K562 (cell line): Measurements from ENCODE around the gene MPC1. TPM values are rescaled to one million over a fixed set of nuclear protein-coding genes. Genes with fewer than 3 reads are reported as not detected.

ENCODE experiments used
- ARID3B ChIP-seq: fragments of 250-450 bp; sonication (Bioruptor Pico); IDR thresholded peaks from 2 replicates; pipeline ENCODE4 v1.4.0; 2020; ENCODE audit warnings: borderline replicate concordance
- CBX1 ChIP-seq: sonication (generic); IDR thresholded peaks from 2 replicates; pipeline ENCODE4 v1.6.1; 2016; ENCODE audit warnings: antibody characterized with exemption, low read depth, mild to moderate bottlenecking
- CBX3 ChIP-seq, 2 experiments: IDR thresholded peaks; 1 replicate in 1 of 2; 2 replicates in 1 of 2; pipeline ENCODE4 v1.6.1; 2012; ENCODE audit warnings: inconsistent platforms in 2 of 2, low read length in 2 of 2, borderline replicate concordance in 1 of 2, control low read depth in 1 of 2
- CBX8 ChIP-seq: fragments of 200-600 bp; sonication (generic); IDR thresholded peaks from 2 replicates; pipeline ENCODE4 v1.6.1; 2012; ENCODE audit warnings: borderline replicate concordance, mixed run types, low read depth, mild to moderate bottlenecking, moderate library complexity, mixed read lengths, low read length, control low read depth, inconsistent platforms; ENCODE audit not compliant: poor library complexity, severe bottlenecking; ENCODE audit errors: extremely low read depth
- CC2D1A ChIP-seq: fragments of 450-650 bp; IDR thresholded peaks from 2 replicates; pipeline ENCODE4 v1.6.1; 2017; ENCODE audit warnings: mild to moderate bottlenecking
- CXXC5 ChIP-seq: fragments of 250-450 bp; sonication (Bioruptor Pico); IDR thresholded peaks from 2 replicates; pipeline ENCODE4 v1.8.0; 2022; ENCODE audit warnings: inconsistent platforms, mild to moderate bottlenecking, moderate library complexity
- DIDO1 ChIP-seq: fragments of 450-650 bp; IDR thresholded peaks from 2 replicates; pipeline ENCODE4 v1.6.1; 2016; ENCODE audit warnings: low read depth, missing biosample characterization, missing genetic modification characterization
- ESRRA ChIP-seq: fragments of 450-650 bp; IDR thresholded peaks from 2 replicates; pipeline ENCODE4 v1.6.1; 2014; ENCODE audit warnings: low read depth, mild to moderate bottlenecking, moderate library complexity, borderline replicate concordance
- JUND ChIP-seq, 2 experiments: IDR thresholded peaks; 2 replicates in 1 of 2; 3 replicates in 1 of 2; pipeline ENCODE4 v1.6.1; 2011; ENCODE audit warnings: borderline replicate concordance in 2 of 2, low read depth in 2 of 2, low read length in 2 of 2, improper control_type of control experiment in 1 of 2, missing biosample characterization in 1 of 2, missing genetic modification characterization in 1 of 2, missing genetic modification reagents in 1 of 2
- KDM4B ChIP-seq, 2 experiments: fragments of 450-650 bp in 1 of 2; sonication (generic) in 1 of 2; IDR thresholded peaks; 2 replicates each; pipeline ENCODE4 v1.6.1; 2016 to 2017; ENCODE audit warnings: borderline replicate concordance in 2 of 2, antibody characterized with exemption in 1 of 2, low read depth in 1 of 2, mild to moderate bottlenecking in 1 of 2
- MTA3 ChIP-seq: fragments of 450-650 bp; formaldehyde crosslinking; IDR thresholded peaks from 2 replicates; pipeline ENCODE4 v1.6.1; 2017; ENCODE audit warnings: mild to moderate bottlenecking, borderline replicate concordance
- NCOA2 ChIP-seq, 2 experiments: fragments of 450-650 bp; IDR thresholded peaks; 2 replicates each; pipeline ENCODE4 v1.6.1; 2018; ENCODE audit warnings: mild to moderate bottlenecking in 2 of 2, moderate library complexity in 1 of 2; ENCODE audit not compliant: partially characterized antibody in 2 of 2
- POLR2G ChIP-seq: fragments of 200-400 bp; formaldehyde crosslinking; IDR thresholded peaks from 2 replicates; pipeline ENCODE4 v1.6.1; 2017; ENCODE audit warnings: low read depth, mild to moderate bottlenecking, antibody characterized with exemption, low read length, moderate library complexity
- RAD21 ChIP-seq, 2 experiments: fragments of 250-450 bp in 1 of 2; fragments of 450-650 bp in 1 of 2; sonication (Bioruptor Pico) in 1 of 2; formaldehyde crosslinking in 1 of 2; IDR thresholded peaks in 1 of 2; conservative IDR thresholded peaks in 1 of 2; 2 replicates each; pipeline versions ENCODE4 v1.4.0 to v1.8.0; 2020 to 2022; ENCODE audit warnings: mild to moderate bottlenecking in 2 of 2, moderate library complexity in 1 of 2
- SREBF1 ChIP-seq: fragments of 150-350 bp; IDR thresholded peaks from 2 replicates; pipeline ENCODE4 v1.6.1; 2014; ENCODE audit warnings: antibody characterized with exemption, low read depth, low read length, borderline replicate concordance
- SRF ChIP-seq, 2 experiments: fragments of 250-450, 450-650 bp in 1 of 2; sonication (Bioruptor Pico) in 1 of 2; sonication (generic) in 1 of 2; formaldehyde crosslinking; IDR thresholded peaks; 2 replicates each; pipeline versions ENCODE4 v1.5.0 to v1.5.1; 2020 to 2022; ENCODE audit warnings: mild to moderate bottlenecking in 1 of 2, missing genetic modification reagents in 1 of 2
- TFAM ChIP-seq: fragments of 250-450 bp; sonication (Bioruptor Pico); conservative IDR thresholded peaks from 2 replicates; pipeline ENCODE4 v1.5.0; 2021; ENCODE audit warnings: mild to moderate bottlenecking, moderate library complexity
- TRIM28 ChIP-seq: fragments of 450-650 bp; IDR thresholded peaks from 2 replicates; pipeline ENCODE4 v1.6.1; 2017
- YY1 ChIP-seq, 3 experiments: IDR thresholded peaks; 2 replicates each; pipeline ENCODE4 v1.6.1; 2011; ENCODE audit warnings: low read length in 2 of 3, mild to moderate bottlenecking in 2 of 3, moderate library complexity in 2 of 3, borderline replicate concordance in 1 of 3, control low read depth in 1 of 3, low read depth in 1 of 3; ENCODE audit not compliant: insufficient read depth in 3 of 3, insufficient replicate concordance in 2 of 3, control insufficient read depth in 1 of 3, insufficient read length in 1 of 3; ENCODE audit errors: extremely low read depth in 1 of 3
- ZFPM2 ChIP-seq: fragments of 250-450 bp; sonication (Bioruptor Pico); IDR thresholded peaks from 2 replicates; pipeline ENCODE4 v1.5.1; 2022; ENCODE audit warnings: mild to moderate bottlenecking
- ZNF124 ChIP-seq: sonication (generic); formaldehyde crosslinking; IDR thresholded peaks from 2 replicates; pipeline ENCODE4 v1.8.1; 2022; ENCODE audit warnings: missing genetic modification reagents
- ZNF253 ChIP-seq: fragments of 250-450 bp; sonication (Bioruptor Pico); conservative IDR thresholded peaks from 2 replicates; pipeline ENCODE4 v1.6.1; 2021; ENCODE audit warnings: mild to moderate bottlenecking
- ZNF512 ChIP-seq: IDR thresholded peaks from 2 replicates; pipeline ENCODE4 v1.6.1; 2016; ENCODE audit warnings: missing genetic modification characterization, missing compliant biosample characterization
- ZNF75A ChIP-seq: fragments of 450-650 bp; formaldehyde crosslinking; IDR thresholded peaks from 2 replicates; pipeline ENCODE4 v1.4.0; 2020; ENCODE audit warnings: mild to moderate bottlenecking
- polyA plus RNA-seq, 8 experiments: library from polyadenylated mRNA; depleted of rRNA in 4 of 8; stranded (reverse) in 5 of 8; unstranded in 3 of 8; fragments of >200 nt; fragmentation: Nextera tagmentation in 2 of 8; fragmentation: Illumina TruSeq in 1 of 8; extraction: Ambion mirVana in 2 of 8; extraction: Trizol in 1 of 8; gene quantifications; 2 replicates each; pipeline versions ENCODE4 v1.2.1 to v1.2.3, GENCODE V29; 2011 to 2014; ENCODE audit warnings: inconsistent platforms in 1 of 8, missing spikeins in 1 of 8
- total RNA-seq, 7 experiments: library from RNA; depleted of rRNA in 6 of 7; stranded (reverse); fragments of >200 nt in 6 of 7; fragmentation: Illumina TruSeq in 2 of 7; extraction: Trizol in 2 of 7; gene quantifications; 2 replicates each; pipeline versions ENCODE4 v1.2.1 to v1.2.3, GENCODE V29; 2011 to 2021; ENCODE audit warnings: low replicate concordance in 1 of 7

The MPC1 gene
- total and polyA plus RNA-seq, 9 of the 15 experiments (the other 6 are each of a cell fraction or from before 2014, with no cell fraction given), result 78.6 to 185 (median 138) TPM

- peak; percentile 88 for TF ChIP-seq CXXC5 (CRISPR knock-in tag)
- no peak for TF ChIP-seq ARID3B (CRISPR knock-in tag)
- TF ChIP-seq CC2D1A, result 0 out of 2 replicates have a peak, but pooled peaks have one; percentile 31
- TF ChIP-seq ZNF512, result no peak
- TF ChIP-seq MTA3, result peak; percentile 78; the same call in 1 of the 2 replicates
- peak; percentile 42; the same call in 1 of the 2 replicates for TF ChIP-seq POLR2G
- no peak for TF ChIP-seq TFAM (CRISPR knock-in tag)
- TF ChIP-seq SREBF1, result peak; percentile 94; the same call in 1 of the 2 replicates
- peak in 1 of 2 experiments; percentile 64; a peak in 1 of 4 replicates for TF ChIP-seq KDM4B (IDR thresholded peaks at IDR 0.05; ENCODE audit: borderline replicate concordance in 2 of 2, low read depth in 1 of 2)
- TF ChIP-seq TRIM28, result 0 out of 2 replicates have a peak, but pooled peaks have one; percentile 16
- TF ChIP-seq DIDO1 (tag), result no peak
- no peak for TF ChIP-seq CBX8
- TF ChIP-seq ZNF253, result no peak
- TF ChIP-seq RAD21 (CRISPR knock-in tag; conservative IDR thresholded peaks at IDR 0.05 in 1 of 2, IDR thresholded peaks at IDR 0.05 in 1 of 2), result peak; percentile 44 to 70
- peak in 1 of 2 experiments; percentile 85; a peak in 1 of 3 replicates for TF ChIP-seq CBX3 (IDR thresholded peaks at IDR 0.05; ENCODE audit: borderline replicate concordance in 1 of 2, low read length in 2 of 2)
- peak; percentile 37; the same call in 1 of the 2 replicates for TF ChIP-seq ESRRA
- TF ChIP-seq JUND (IDR thresholded peaks at IDR 0.05; ENCODE audit: borderline replicate concordance, low read depth, low read length), result peak; percentile 78
- TF ChIP-seq JUND (tag; IDR thresholded peaks at IDR 0.05; ENCODE audit: borderline replicate concordance, low read depth, low read length), result peak; percentile 66; the same call in 1 of the 3 replicates
- no peak for TF ChIP-seq ZNF124 (CRISPR knock-in tag)
- no peak for TF ChIP-seq ZNF75A (CRISPR knock-in tag)
- TF ChIP-seq ZFPM2 (CRISPR knock-in tag), result no peak
- TF ChIP-seq YY1 (IDR thresholded peaks at IDR 0.05; ENCODE audit: borderline replicate concordance in 1 of 3, control insufficient read depth in 1 of 3, extremely low read depth in 1 of 3, insufficient read depth in 3 of 3, insufficient read length in 1 of 3, insufficient replicate concordance in 2 of 3, low read depth in 1 of 3, low read length in 2 of 3), result peak in 1 of 3 experiments; percentile 59
- TF ChIP-seq NCOA2 (IDR thresholded peaks at IDR 0.05; ENCODE audit: partially characterized antibody in 2 of 2), result no peak
- peak; percentile 21; the same call in 1 of the 2 replicates for TF ChIP-seq CBX1
- peak in 1 of 2 experiments; percentile 70; a peak in 1 of 4 replicates for TF ChIP-seq SRF (CRISPR knock-in tag; IDR thresholded peaks at IDR 0.05)
These were observed 52.1 kb downstream of the MPC1 start (continued) for GRCh38 chr6:166330612-166331011.
